HepG2 (cell line): ENCODE data around the gene FSHR. TPM values are rescaled to one million over a fixed set of nuclear protein-coding genes. Genes with fewer than 3 reads are reported as not detected.

ENCODE experiments used
- ATAC-seq: fragments of 200-7000 bp; cut with Tn5 transposase; 3 replicates; pipeline ENCODE4 v1.9.1; 2020; ENCODE audit warnings: mild to moderate bottlenecking, moderate library complexity
- BruUV-seq: library from RNA; stranded (reverse); fragments of 400-500 nt; replicated peaks from 2 replicates; lab custom pipeline; 2021; lab: Mats Ljungman, UMichigan
- CTCF ChIA-PET: fragments of 300-600 bp; formaldehyde crosslinking; extraction: SDS; loops from one replicate; lab custom pipeline; 2021; ENCODE audit warnings: low total read pairs, inconsistent platforms, low intra/inter-chr PET ratio; lab: Yijun Ruan, JAX
- POLR2A ChIA-PET: fragments of 350-600 bp; sonication (Branson Sonifier 250); formaldehyde crosslinking; loops from one replicate; lab custom pipeline; 2020; ENCODE audit warnings: antibody characterized with exemption, inconsistent platforms; lab: Yijun Ruan, JAX
- DNase-seq: peaks from one replicate; pipeline ENCODE4 v3.0.0-alpha.2; 2015; ENCODE audit warnings: low spot score
- FAIRE-seq: peaks from 3 replicates; lab custom pipeline; 2011; peaks lifted over from hg19 to GRCh38; lab: Jason Lieb, UNC
- H2AFZ ChIP-seq: one replicate; pipeline ENCODE4 v1.6.1; 2011; ENCODE audit warnings: low read length, inconsistent platforms
- H3K27ac ChIP-seq: fragments of 300-600 bp; 3 replicates; pipeline ENCODE4 v1.8.0; 2011; ENCODE audit warnings: mixed run types, mild to moderate bottlenecking, mixed read lengths, low read length, inconsistent platforms; ENCODE audit not compliant: insufficient read depth; ENCODE audit errors: extremely low read length
- H3K27me3 ChIP-seq, 2 experiments: fragments of 200-600 bp in 1 of 2; 2 replicates in 1 of 2; 3 replicates in 1 of 2; pipeline versions ENCODE4 v1.6.0 to v1.8.0; 2011; ENCODE audit warnings: low read length in 2 of 2, mild to moderate bottlenecking in 2 of 2, moderate library complexity in 2 of 2, inconsistent platforms in 1 of 2; ENCODE audit not compliant: insufficient read depth in 2 of 2, control insufficient read depth in 1 of 2
- H3K36me3 ChIP-seq, 2 experiments: fragments of 200-600 bp in 1 of 2; replicated peaks in 1 of 2; 2 replicates in 1 of 2; 3 replicates in 1 of 2; pipeline versions ENCODE4 v1.5.1 to v1.8.0; 2011; ENCODE audit warnings: low read length in 2 of 2, inconsistent platforms in 1 of 2; ENCODE audit not compliant: insufficient read depth in 2 of 2, control insufficient read depth in 1 of 2
- H3K4me1 ChIP-seq: 2 replicates; pipeline ENCODE4 v1.5.1; 2012; ENCODE audit warnings: low read length, inconsistent platforms; ENCODE audit not compliant: insufficient read depth
- H3K4me2 ChIP-seq: 2 replicates; pipeline ENCODE4 v1.6.0; 2011; ENCODE audit warnings: low read depth, low read length, inconsistent platforms
- H3K4me3 ChIP-seq, 3 experiments: fragments of 200-600 bp in 1 of 3; sonication (generic), shearing (Covaris generic) in 1 of 3; replicated peaks in 1 of 3; 2 replicates each; pipeline ENCODE4 v1.5.1; 2011 to 2016; ENCODE audit warnings: low read length in 3 of 3, inconsistent platforms in 2 of 3, low read depth in 2 of 3, mild to moderate bottlenecking in 2 of 3, control low read depth in 1 of 3, mixed read lengths in 1 of 3; ENCODE audit not compliant: insufficient read depth in 1 of 3
- H3K79me2 ChIP-seq: one replicate; pipeline ENCODE4 v1.6.1; 2011; ENCODE audit warnings: low read length, inconsistent platforms; ENCODE audit not compliant: insufficient read depth
- H3K9ac ChIP-seq: 2 replicates; pipeline ENCODE4 v1.6.0; 2011; ENCODE audit warnings: mild to moderate bottlenecking, low read depth, low read length, inconsistent platforms; ENCODE audit not compliant: insufficient read depth
- H3K9me3 ChIP-seq: 2 replicates; pipeline ENCODE4 v1.5.1; 2012; ENCODE audit warnings: mild to moderate bottlenecking, low read length
- H4K20me1 ChIP-seq: 2 replicates; pipeline ENCODE4 v1.6.0; 2011; ENCODE audit warnings: inconsistent platforms, mild to moderate bottlenecking, low read length, moderate library complexity; ENCODE audit not compliant: insufficient read depth
- GABPA ChIP-seq, 2 experiments: IDR thresholded peaks; 2 replicates each; pipeline ENCODE4 v1.6.1; 2011 to 2016; ENCODE audit warnings: low read depth in 2 of 2, low read length in 1 of 2, missing biosample characterization in 1 of 2, missing genetic modification characterization in 1 of 2
- ZNF101 ChIP-seq: sonication (generic); formaldehyde crosslinking; IDR thresholded peaks from 2 replicates; pipeline ENCODE4 v1.4.0; 2020; ENCODE audit warnings: mild to moderate bottlenecking, low read depth, missing genetic modification reagents, borderline replicate concordance
- ZNF441 ChIP-seq: sonication (generic); formaldehyde crosslinking; IDR thresholded peaks from 2 replicates; pipeline ENCODE4 v1.7.0; 2021; ENCODE audit warnings: missing genetic modification reagents, borderline replicate concordance
- WGBS: methylation state at CpG from one replicate; pipeline ENCODE4 v1.1.6; 2017; ENCODE audit warnings: low lambda C conversion rate; 5-methylcytosine and 5-hydroxymethylcytosine counted together
- in situ Hi-C: cut with HindIII; loops from 2 replicates; pipeline ENCODE4 v1.10.0; 2017; ENCODE audit warnings: low pct_unique_long_range_greater_than_20kb; ENCODE audit not compliant: extremely low pct_ligation_motif_present
- intact Hi-C: fragments of 100-400 bp; cut with micrococcal nuclease; formaldehyde crosslinking; loops from one replicate; pipeline ENCODE4 v1.10.0; 2022; ENCODE audit not compliant: unreplicated experiment
- polyA plus RNA-seq, 8 experiments: library from polyadenylated mRNA; depleted of rRNA in 3 of 8; stranded (reverse) in 7 of 8; unstranded in 1 of 8; fragments of >200 nt; fragmentation: Illumina TruSeq in 4 of 8; extraction: Trizol in 4 of 8; gene quantifications; 2 replicates each; pipeline versions ENCODE4 v1.2.1 to v1.2.3, GENCODE V29; 2011 to 2016; ENCODE audit warnings: low read depth in 4 of 8, missing spikeins in 1 of 8, mixed read lengths in 1 of 8; ENCODE audit not compliant: insufficient read depth in 1 of 8
- total RNA-seq, 5 experiments: library from RNA; depleted of rRNA; stranded (reverse); fragments of >200 nt; fragmentation: Illumina TruSeq; extraction: Trizol; gene quantifications; 2 replicates each; pipeline ENCODE4 v1.2.3, GENCODE V29; 2016; ENCODE audit warnings: low read depth in 1 of 5
- TF ChIP-seq, protein P1 (sequence below): sonication (generic); formaldehyde crosslinking; IDR thresholded peaks from 2 replicates; pipeline ENCODE4 v1.4.0; 2020; ENCODE audit warnings: missing genetic modification reagents

The FSHR gene
- total and polyA plus RNA-seq, 2 of the 13 experiments (the other 11 are each of a cell fraction or from before 2014, with no cell fraction given) = not detected

DNA sequence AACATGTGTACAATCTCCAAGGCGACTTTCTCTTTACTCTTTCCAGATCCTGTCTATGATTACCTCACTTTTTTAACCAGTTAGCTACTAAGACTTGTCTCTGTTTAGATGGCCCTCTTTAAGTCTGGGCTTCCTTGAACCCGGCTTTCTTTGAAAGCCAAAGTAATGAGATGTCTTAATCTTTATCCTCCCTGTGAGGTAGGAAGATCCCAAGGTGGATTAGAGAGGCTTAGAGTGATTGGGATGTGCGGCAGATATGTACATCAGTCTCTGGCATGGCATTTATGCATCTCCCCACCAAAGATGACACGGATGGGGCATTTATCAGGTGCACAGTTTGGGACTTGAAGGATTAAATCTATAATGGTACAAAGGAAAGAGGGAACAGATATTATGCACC is 186.3 kb downstream of the FSHR start:
- POLR2A ChIA-PET = no interaction called here
- no peak for FAIRE-seq

More for the DNA sequence above, 186.3 kb downstream of the FSHR start:
- BruUV-seq = no TSS peak
- H3K27ac ChIP-seq = no peak overlapping the region
- no peaks in the 10 kb centered on the region for H3K27me3 ChIP-seq
- no peak for ATAC-seq
- H4K20me1 ChIP-seq = no peaks in the 10 kb centered on the region
- TF ChIP-seq, protein P1, sequence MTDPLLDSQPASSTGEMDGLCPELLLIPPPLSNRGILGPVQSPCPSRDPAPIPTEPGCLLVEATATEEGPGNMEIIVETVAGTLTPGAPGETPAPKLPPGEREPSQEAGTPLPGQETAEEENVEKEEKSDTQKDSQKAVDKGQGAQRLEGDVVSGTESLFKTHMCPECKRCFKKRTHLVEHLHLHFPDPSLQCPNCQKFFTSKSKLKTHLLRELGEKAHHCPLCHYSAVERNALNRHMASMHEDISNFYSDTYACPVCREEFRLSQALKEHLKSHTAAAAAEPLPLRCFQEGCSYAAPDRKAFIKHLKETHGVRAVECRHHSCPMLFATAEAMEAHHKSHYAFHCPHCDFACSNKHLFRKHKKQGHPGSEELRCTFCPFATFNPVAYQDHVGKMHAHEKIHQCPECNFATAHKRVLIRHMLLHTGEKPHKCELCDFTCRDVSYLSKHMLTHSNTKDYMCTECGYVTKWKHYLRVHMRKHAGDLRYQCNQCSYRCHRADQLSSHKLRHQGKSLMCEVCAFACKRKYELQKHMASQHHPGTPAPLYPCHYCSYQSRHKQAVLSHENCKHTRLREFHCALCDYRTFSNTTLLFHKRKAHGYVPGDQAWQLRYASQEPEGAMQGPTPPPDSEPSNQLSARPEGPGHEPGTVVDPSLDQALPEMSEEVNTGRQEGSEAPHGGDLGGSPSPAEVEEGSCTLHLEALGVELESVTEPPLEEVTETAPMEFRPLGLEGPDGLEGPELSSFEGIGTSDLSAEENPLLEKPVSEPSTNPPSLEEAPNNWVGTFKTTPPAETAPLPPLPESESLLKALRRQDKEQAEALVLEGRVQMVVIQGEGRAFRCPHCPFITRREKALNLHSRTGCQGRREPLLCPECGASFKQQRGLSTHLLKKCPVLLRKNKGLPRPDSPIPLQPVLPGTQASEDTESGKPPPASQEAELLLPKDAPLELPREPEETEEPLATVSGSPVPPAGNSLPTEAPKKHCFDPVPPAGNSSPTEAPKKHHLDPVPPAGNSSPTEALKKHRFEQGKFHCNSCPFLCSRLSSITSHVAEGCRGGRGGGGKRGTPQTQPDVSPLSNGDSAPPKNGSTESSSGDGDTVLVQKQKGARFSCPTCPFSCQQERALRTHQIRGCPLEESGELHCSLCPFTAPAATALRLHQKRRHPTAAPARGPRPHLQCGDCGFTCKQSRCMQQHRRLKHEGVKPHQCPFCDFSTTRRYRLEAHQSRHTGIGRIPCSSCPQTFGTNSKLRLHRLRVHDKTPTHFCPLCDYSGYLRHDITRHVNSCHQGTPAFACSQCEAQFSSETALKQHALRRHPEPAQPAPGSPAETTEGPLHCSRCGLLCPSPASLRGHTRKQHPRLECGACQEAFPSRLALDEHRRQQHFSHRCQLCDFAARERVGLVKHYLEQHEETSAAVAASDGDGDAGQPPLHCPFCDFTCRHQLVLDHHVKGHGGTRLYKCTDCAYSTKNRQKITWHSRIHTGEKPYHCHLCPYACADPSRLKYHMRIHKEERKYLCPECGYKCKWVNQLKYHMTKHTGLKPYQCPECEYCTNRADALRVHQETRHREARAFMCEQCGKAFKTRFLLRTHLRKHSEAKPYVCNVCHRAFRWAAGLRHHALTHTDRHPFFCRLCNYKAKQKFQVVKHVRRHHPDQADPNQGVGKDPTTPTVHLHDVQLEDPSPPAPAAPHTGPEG (CRISPR knock-in tag) = no peak
- TF ChIP-seq ZNF101 (CRISPR knock-in tag) = no peak
- TF ChIP-seq ZNF441 (CRISPR knock-in tag) = no peak
- no peak for TF ChIP-seq GABPA (IDR thresholded peaks at IDR 0.05; ENCODE audit: low read depth, low read length)
- no peak for TF ChIP-seq GABPA (CRISPR knock-in tag; IDR thresholded peaks at IDR 0.05; ENCODE audit: low read depth)
- no peaks in the 10 kb centered on the region for H3K36me3 ChIP-seq
- no peaks in the 10 kb centered on the region for H3K79me2 ChIP-seq
- H3K4me2 ChIP-seq = no peak overlapping the region
- in situ Hi-C loops (loop anchor here (25.0 kb wide), 1 partner anchor 1169 kb away; no protein-coding TSS in a partner anchor), intact Hi-C loops (no loop called here)
- CTCF ChIA-PET = no interaction called here
- no peaks in the 10 kb centered on the region for H3K4me1 ChIP-seq
- 0% methylated on average over 4 of the region's 4 CpGs for WGBS
- no peak overlapping the region for H3K9ac ChIP-seq
- H3K4me3 ChIP-seq = no peak overlapping the region
- DNase-seq = no peak
- H2AFZ ChIP-seq = no peak overlapping the region
- H3K9me3 ChIP-seq = no peaks in the 10 kb centered on the region
